HepG2 (cell line): ENCODE results near the gene HDDC2.

Experiments
- ARNT ChIP-seq: fragments of 450-650 bp; IDR thresholded peaks from 2 replicates; pipeline ENCODE4 v1.6.1; 2017
- BRCA1 ChIP-seq: sonication (generic); formaldehyde crosslinking; IDR thresholded peaks from 2 replicates; pipeline ENCODE4 v1.4.0; 2020; ENCODE audit warnings: missing genetic modification reagents
- EZH2 ChIP-seq: conservative IDR thresholded peaks from 2 replicates; pipeline ENCODE4 v1.6.1; 2012; ENCODE audit warnings: mild to moderate bottlenecking, low read depth, low read length, moderate library complexity
- FOXA3 ChIP-seq: IDR thresholded peaks from 2 replicates; pipeline ENCODE4 v1.6.1; 2016; ENCODE audit warnings: missing genetic modification reagents, missing compliant biosample characterization
- HNRNPLL ChIP-seq: fragments of 200-400 bp; formaldehyde crosslinking; IDR thresholded peaks from 2 replicates; pipeline ENCODE4 v1.6.1; 2017; ENCODE audit warnings: mild to moderate bottlenecking, low read depth, low read length; ENCODE audit not compliant: poor library complexity, severe bottlenecking
- MTA3 ChIP-seq: sonication (generic); formaldehyde crosslinking; IDR thresholded peaks from 2 replicates; pipeline ENCODE4 v1.4.0; 2020; ENCODE audit warnings: missing genetic modification reagents
- MYC ChIP-seq: sonication (generic); formaldehyde crosslinking; IDR thresholded peaks from 2 replicates; pipeline ENCODE4 v1.9.0; 2021; ENCODE audit warnings: missing genetic modification reagents, borderline replicate concordance
- RXRB ChIP-seq: IDR thresholded peaks from 2 replicates; pipeline ENCODE4 v1.6.1; 2016; ENCODE audit warnings: borderline replicate concordance, missing genetic modification reagents, missing compliant biosample characterization
- XRCC5 ChIP-seq: fragments of 200-400 bp; formaldehyde crosslinking; optimal IDR thresholded peaks from 2 replicates; pipeline ENCODE3; 2017; ENCODE audit warnings: mild to moderate bottlenecking, low read length
- YY1 ChIP-seq: IDR thresholded peaks from 2 replicates; pipeline ENCODE4 v1.6.1; 2011; ENCODE audit warnings: low read length, low read depth, moderate library complexity, mild to moderate bottlenecking; ENCODE audit not compliant: insufficient read depth, insufficient replicate concordance
- ZNF577 ChIP-seq: sonication (generic); formaldehyde crosslinking; IDR thresholded peaks from 2 replicates; pipeline ENCODE4 v1.4.0; 2020; ENCODE audit warnings: mild to moderate bottlenecking, low read depth, missing genetic modification reagents, borderline replicate concordance
- TF ChIP-seq, protein P1 (sequence below): sonication (generic); formaldehyde crosslinking; IDR thresholded peaks from 2 replicates; pipeline ENCODE4 v1.4.0; 2020; ENCODE audit warnings: missing genetic modification reagents
- TF ChIP-seq, protein P2 (sequence below), 2 experiments: sonication (generic) in 1 of 2; formaldehyde crosslinking in 1 of 2; IDR thresholded peaks; 2 replicates each; pipeline versions ENCODE4 v1.4.0 to v1.6.1; 2016 to 2020; ENCODE audit warnings: borderline replicate concordance in 1 of 2, low read depth in 1 of 2, mild to moderate bottlenecking in 1 of 2, missing genetic modification reagents in 1 of 2
- TF ChIP-seq, protein P3 (sequence below): sonication (generic); formaldehyde crosslinking; conservative IDR thresholded peaks from 2 replicates; pipeline ENCODE4 v1.8.0; 2022; ENCODE audit warnings: mild to moderate bottlenecking, moderate library complexity, missing genetic modification reagents

- no peak for TF ChIP-seq BRCA1 (CRISPR knock-in tag)
- TF ChIP-seq, protein P1, sequence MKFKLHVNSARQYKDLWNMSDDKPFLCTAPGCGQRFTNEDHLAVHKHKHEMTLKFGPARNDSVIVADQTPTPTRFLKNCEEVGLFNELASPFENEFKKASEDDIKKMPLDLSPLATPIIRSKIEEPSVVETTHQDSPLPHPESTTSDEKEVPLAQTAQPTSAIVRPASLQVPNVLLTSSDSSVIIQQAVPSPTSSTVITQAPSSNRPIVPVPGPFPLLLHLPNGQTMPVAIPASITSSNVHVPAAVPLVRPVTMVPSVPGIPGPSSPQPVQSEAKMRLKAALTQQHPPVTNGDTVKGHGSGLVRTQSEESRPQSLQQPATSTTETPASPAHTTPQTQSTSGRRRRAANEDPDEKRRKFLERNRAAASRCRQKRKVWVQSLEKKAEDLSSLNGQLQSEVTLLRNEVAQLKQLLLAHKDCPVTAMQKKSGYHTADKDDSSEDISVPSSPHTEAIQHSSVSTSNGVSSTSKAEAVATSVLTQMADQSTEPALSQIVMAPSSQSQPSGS (CRISPR knock-in tag), result no peak
- TF ChIP-seq MTA3 (CRISPR knock-in tag), result no peak
- no peak for TF ChIP-seq FOXA3 (CRISPR knock-in tag)
- no peak for TF ChIP-seq EZH2
- no peak for TF ChIP-seq ARNT
- TF ChIP-seq ZNF577 (CRISPR knock-in tag), result no peak
- no peak for TF ChIP-seq MYC (CRISPR knock-in tag)
- TF ChIP-seq RXRB (CRISPR knock-in tag), result no peak
- TF ChIP-seq YY1, result no peak
- no peak for TF ChIP-seq HNRNPLL
- TF ChIP-seq XRCC5, result no peak
- TF ChIP-seq, protein P2, sequence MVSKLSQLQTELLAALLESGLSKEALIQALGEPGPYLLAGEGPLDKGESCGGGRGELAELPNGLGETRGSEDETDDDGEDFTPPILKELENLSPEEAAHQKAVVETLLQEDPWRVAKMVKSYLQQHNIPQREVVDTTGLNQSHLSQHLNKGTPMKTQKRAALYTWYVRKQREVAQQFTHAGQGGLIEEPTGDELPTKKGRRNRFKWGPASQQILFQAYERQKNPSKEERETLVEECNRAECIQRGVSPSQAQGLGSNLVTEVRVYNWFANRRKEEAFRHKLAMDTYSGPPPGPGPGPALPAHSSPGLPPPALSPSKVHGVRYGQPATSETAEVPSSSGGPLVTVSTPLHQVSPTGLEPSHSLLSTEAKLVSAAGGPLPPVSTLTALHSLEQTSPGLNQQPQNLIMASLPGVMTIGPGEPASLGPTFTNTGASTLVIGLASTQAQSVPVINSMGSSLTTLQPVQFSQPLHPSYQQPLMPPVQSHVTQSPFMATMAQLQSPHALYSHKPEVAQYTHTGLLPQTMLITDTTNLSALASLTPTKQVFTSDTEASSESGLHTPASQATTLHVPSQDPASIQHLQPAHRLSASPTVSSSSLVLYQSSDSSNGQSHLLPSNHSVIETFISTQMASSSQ (IDR thresholded peaks at IDR 0.05; ENCODE audit: low read depth), result no peak
- TF ChIP-seq, protein P2 (CRISPR knock-in tag; IDR thresholded peaks at IDR 0.05; ENCODE audit: borderline replicate concordance), result no peak
- TF ChIP-seq, protein P3, sequence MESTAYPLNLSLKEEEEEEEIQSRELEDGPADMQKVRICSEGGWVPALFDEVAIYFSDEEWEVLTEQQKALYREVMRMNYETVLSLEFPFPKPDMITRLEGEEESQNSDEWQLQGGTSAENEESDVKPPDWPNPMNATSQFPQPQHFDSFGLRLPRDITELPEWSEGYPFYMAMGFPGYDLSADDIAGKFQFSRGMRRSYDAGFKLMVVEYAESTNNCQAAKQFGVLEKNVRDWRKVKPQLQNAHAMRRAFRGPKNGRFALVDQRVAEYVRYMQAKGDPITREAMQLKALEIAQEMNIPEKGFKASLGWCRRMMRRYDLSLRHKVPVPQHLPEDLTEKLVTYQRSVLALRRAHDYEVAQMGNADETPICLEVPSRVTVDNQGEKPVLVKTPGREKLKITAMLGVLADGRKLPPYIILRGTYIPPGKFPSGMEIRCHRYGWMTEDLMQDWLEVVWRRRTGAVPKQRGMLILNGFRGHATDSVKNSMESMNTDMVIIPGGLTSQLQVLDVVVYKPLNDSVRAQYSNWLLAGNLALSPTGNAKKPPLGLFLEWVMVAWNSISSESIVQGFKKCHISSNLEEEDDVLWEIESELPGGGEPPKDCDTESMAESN (CRISPR knock-in tag), result no peak
These were observed 13.8 kb upstream of the HDDC2 start for GRCh38 chr6:125315548-125315947.
